Skeletal muscle satellite cell (primary cell): ENCODE data around the gene FAM240A.

ENCODE experiments used
- H3K27me3 ChIP-seq: 2 replicates; pipeline ENCODE4 v1.7.0; 2013; ENCODE audit warnings: low read length; ENCODE audit not compliant: control insufficient read depth, insufficient read depth
- H3K36me3 ChIP-seq: 2 replicates; pipeline ENCODE4 v1.7.0; 2013; ENCODE audit warnings: mild to moderate bottlenecking, control low read depth, low read length; ENCODE audit not compliant: insufficient read depth
- H3K4me1 ChIP-seq: 2 replicates; pipeline ENCODE4 v1.7.0; 2013; ENCODE audit warnings: low read length; ENCODE audit not compliant: control insufficient read depth, insufficient read depth
- H3K4me2 ChIP-seq: 2 replicates; pipeline ENCODE4 v1.7.0; 2013; ENCODE audit warnings: mild to moderate bottlenecking, low read length
- H3K4me3 ChIP-seq: 2 replicates; pipeline ENCODE4 v1.7.0; 2013; ENCODE audit warnings: low read length
- H3K9ac ChIP-seq: 2 replicates; pipeline ENCODE4 v1.7.0; 2013; ENCODE audit warnings: mild to moderate bottlenecking, low read depth, low read length, moderate library complexity
- H3K9me3 ChIP-seq: replicated peaks from 2 replicates; pipeline ENCODE4 v1.7.0; 2013; ENCODE audit warnings: mild to moderate bottlenecking, control low read depth, low read length

FAM240A gene

GRCh38 chr3:46593979-46594378, 18.3 kb upstream of the FAM240A start:
- Histone ChIP-seq H3K4me1 (no peaks in the 10 kb centered on the region), H3K27me3 (peaks cover 8% of the 10 kb centered on the region), H3K36me3 (no peaks in the 10 kb centered on the region), H3K9ac (no peak overlapping the region), H3K4me3 (no peak overlapping the region), H3K9me3 (no peaks in the 10 kb centered on the region), H3K4me2 (no peak overlapping the region)

- Histone ChIP-seq H3K36me3 (no peaks in the 10 kb centered on the region), H3K4me3 (no peak overlapping the region), H3K4me2 (no peak overlapping the region), H3K9me3 (no peaks in the 10 kb centered on the region), H3K4me1 (no peaks in the 10 kb centered on the region), H3K9ac (no peak overlapping the region), H3K27me3 (peaks cover 13% of the 10 kb centered on the region)
Observed at GRCh38 chr3:46594723-46595122, 17.6 kb upstream of the FAM240A start.

- Histone ChIP-seq H3K27me3 (peaks cover 16% of the 10 kb centered on the region), H3K4me1 (no peaks in the 10 kb centered on the region), H3K9me3 (no peaks in the 10 kb centered on the region), H3K36me3 (no peaks in the 10 kb centered on the region), H3K4me3 (no peak overlapping the region), H3K9ac (no peak overlapping the region), H3K4me2 (no peak overlapping the region)
Observed at GRCh38 chr3:46595819-46596314, 16.5 kb upstream of the FAM240A start.

GRCh38 chr3:46599590-46599989, 12.7 kb upstream of the FAM240A start:
- peaks cover 14% of the 10 kb centered on the region for H3K27me3 ChIP-seq
- no peak overlapping the region for H3K4me2 ChIP-seq
- H3K9me3 ChIP-seq, result no peaks in the 10 kb centered on the region
- H3K4me3 ChIP-seq, result no peak overlapping the region
- H3K9ac ChIP-seq, result no peak overlapping the region
- H3K4me1 ChIP-seq, result no peaks in the 10 kb centered on the region
- H3K36me3 ChIP-seq, result no peaks in the 10 kb centered on the region

GRCh38 chr3:46603446-46604046, 8.8 kb upstream of the FAM240A start:
- peaks cover 12% of the 10 kb centered on the region for H3K27me3 ChIP-seq
- no peak overlapping the region for H3K4me3 ChIP-seq
- no peaks in the 10 kb centered on the region for H3K4me1 ChIP-seq
- H3K4me2 ChIP-seq, result no peak overlapping the region
- no peaks in the 10 kb centered on the region for H3K9me3 ChIP-seq
- H3K36me3 ChIP-seq, result no peaks in the 10 kb centered on the region
- H3K9ac ChIP-seq, result no peak overlapping the region

- no peak overlapping the region for H3K9ac ChIP-seq
- H3K4me3 ChIP-seq, result no peak overlapping the region
- peaks cover 9% of the 10 kb centered on the region for H3K27me3 ChIP-seq
- peaks cover 2% of the 10 kb centered on the region for H3K4me1 ChIP-seq
- H3K36me3 ChIP-seq, result no peaks in the 10 kb centered on the region
- no peak overlapping the region for H3K4me2 ChIP-seq
- no peaks in the 10 kb centered on the region for H3K9me3 ChIP-seq
Observed at GRCh38 chr3:46604127-46604526, 8.2 kb upstream of the FAM240A start.

- H3K27me3 ChIP-seq, result peaks cover 24% of the 10 kb centered on the region
- H3K4me3 ChIP-seq, result no peak overlapping the region
- no peaks in the 10 kb centered on the region for H3K36me3 ChIP-seq
Observed at GRCh38 chr3:46607603-46608028, 4.7 kb upstream of the FAM240A start.

GRCh38 chr3:46609212-46609721, 3.1 kb upstream of the FAM240A start:
- Histone ChIP-seq H3K36me3 (no peaks in the 10 kb centered on the region), H3K27me3 (peaks cover 27% of the 10 kb centered on the region)

More at GRCh38 chr3:46607603-46608028, 4.7 kb upstream of the FAM240A start:
- no peaks in the 10 kb centered on the region for H3K9me3 ChIP-seq
- no peak overlapping the region for H3K9ac ChIP-seq
- peaks cover 5% of the 10 kb centered on the region for H3K4me1 ChIP-seq
- H3K4me2 ChIP-seq, result no peak overlapping the region

GRCh38 chr3:46609944-46610722, 2.2 kb upstream of the FAM240A start:
- Histone ChIP-seq H3K36me3 (no peaks in the 10 kb centered on the region), H3K27me3 (peaks cover 36% of the 10 kb centered on the region), H3K4me1 (peaks cover 5% of the 10 kb centered on the region), H3K4me2 (no peak overlapping the region), H3K9me3 (no peaks in the 10 kb centered on the region), H3K4me3 (no peak overlapping the region), H3K9ac (no peak overlapping the region)

More at GRCh38 chr3:46609212-46609721, 3.1 kb upstream of the FAM240A start:
- no peak overlapping the region for H3K4me2 ChIP-seq
- no peaks in the 10 kb centered on the region for H3K9me3 ChIP-seq
- no peak overlapping the region for H3K4me3 ChIP-seq
- H3K4me1 ChIP-seq, result peaks cover 5% of the 10 kb centered on the region
- H3K9ac ChIP-seq, result no peak overlapping the region

GRCh38 chr3:46613313-46614005, 1.1 kb downstream of the FAM240A start:
- H3K4me1 ChIP-seq, result peaks cover 5% of the 10 kb centered on the region
- no peaks in the 10 kb centered on the region for H3K36me3 ChIP-seq
- H3K27me3 ChIP-seq, result peaks cover 57% of the 10 kb centered on the region
- no peak overlapping the region for H3K4me2 ChIP-seq
- no peak overlapping the region for H3K9ac ChIP-seq
- no peak overlapping the region for H3K4me3 ChIP-seq
- no peaks in the 10 kb centered on the region for H3K9me3 ChIP-seq

- Histone ChIP-seq H3K4me1 (peaks cover under 1% of the 10 kb centered on the region), H3K9ac (no peak overlapping the region), H3K4me3 (no peak overlapping the region), H3K4me2 (no peak overlapping the region), H3K9me3 (no peaks in the 10 kb centered on the region), H3K27me3 (peaks cover 60% of the 10 kb centered on the region), H3K36me3 (no peaks in the 10 kb centered on the region)
Observed at GRCh38 chr3:46614431-46614830, 2.1 kb downstream of the FAM240A start.
